Measurements from ENCODE around the gene OR52B4. TPM values are rescaled to one million over a fixed set of nuclear protein-coding genes. Genes with fewer than 3 reads are reported as not detected.
"Not testable (repeated sequence)": the region's sequence is repeated elsewhere in the genome, so short reads cannot be mapped to it uniquely, and the experiment has no call there.

OR52B4 gene
- total RNA-seq, 4 donors from 2014 or later = not detected

GRCh38 chr11:4375431-4376140, 7.4 kb upstream of the OR52B4 start:
- ATAC-seq = no peak
- H3K4me1 ChIP-seq = no peaks in the 10 kb centered on the region
- no peak for TF ChIP-seq POLR2AphosphoS5 (IDR thresholded peaks at IDR 0.05)
- TF ChIP-seq POLR2A (IDR thresholded peaks at IDR 0.05) = no peak
- no peak for TF ChIP-seq CTCF (IDR thresholded peaks at IDR 0.05)
- no peak for TF ChIP-seq EP300 (IDR thresholded peaks at IDR 0.05)
- H3K9me3 ChIP-seq = no peaks in the 10 kb centered on the region
- H3K4me3 ChIP-seq = no peak overlapping the region
- H3K27me3 ChIP-seq = no peaks in the 10 kb centered on the region
- H3K27ac ChIP-seq = no peak overlapping the region
- no peaks in the 10 kb centered on the region for H3K36me3 ChIP-seq
- WGBS, 2 donors (ENCODE audit: low coverage in 1 of 2) = 64 to 70% methylated on average over 4 to 5 of the region's 5 CpGs

GRCh38 chr11:4370166-4370565, 2.0 kb upstream of the OR52B4 start:
- Histone ChIP-seq H3K4me3 (no peak overlapping the region), H3K27me3 (no peaks in the 10 kb centered on the region), H3K36me3 (no peaks in the 10 kb centered on the region), H3K27ac (no peak overlapping the region), H3K9me3 (no peaks in the 10 kb centered on the region), H3K4me1 (no peaks in the 10 kb centered on the region)
- ATAC-seq = no peak
- WGBS, 2 donors (ENCODE audit: low coverage in 1 of 2) = 50 to 66% methylated on average over 2 to 3 of the region's 3 CpGs
- TF ChIP-seq POLR2AphosphoS5 (IDR thresholded peaks at IDR 0.05) = no peak
- no peak for TF ChIP-seq POLR2A (IDR thresholded peaks at IDR 0.05)
- no peak for TF ChIP-seq CTCF (IDR thresholded peaks at IDR 0.05)
- TF ChIP-seq EP300 (IDR thresholded peaks at IDR 0.05) = no peak

GRCh38 chr11:4348142-4348541, 20.0 kb downstream of the OR52B4 start:
- not testable (repeated sequence) for H3K4me3 ChIP-seq, H3K27me3 ChIP-seq, H3K9me3 ChIP-seq, ATAC-seq, H3K4me1 ChIP-seq, H3K36me3 ChIP-seq, H3K27ac ChIP-seq
- WGBS, 2 donors (ENCODE audit: low coverage in 1 of 2) = no CpG with 5 or more reads among the region's 5 CpGs

- H3K27me3 ChIP-seq, ATAC-seq, H3K9me3 ChIP-seq, H3K4me1 ChIP-seq, H3K4me3 ChIP-seq, H3K36me3 ChIP-seq, H3K27ac ChIP-seq: not testable (repeated sequence)
- 60 to 67% methylated on average over 1 to 2 of the region's 2 CpGs for WGBS, 2 donors (ENCODE audit: low coverage in 1 of 2)
These were observed 22.8 kb downstream of the OR52B4 start for GRCh38 chr11:4345366-4345765.

GRCh38 chr11:4334356-4334755, 33.8 kb downstream of the OR52B4 start:
- not testable (repeated sequence) for H3K27me3 ChIP-seq, ATAC-seq, H3K9me3 ChIP-seq, H3K4me1 ChIP-seq, H3K4me3 ChIP-seq, H3K36me3 ChIP-seq, H3K27ac ChIP-seq
- WGBS, 2 donors (ENCODE audit: low coverage in 1 of 2) = no CpG with 5 or more reads among the region's 28 CpGs

Other genes starting within 250 kb of the OR52B4 start
- gene TRIM21, start 25.3 kb upstream of the OR52B4 start, total RNA-seq = 10 to 100 TPM; 16.1 to 20.1 (median 17.0) TPM
- under 1 TPM in 1 of 4 donors, not detected in 3; 0.94 TPM for gene OR52K2, start 80.9 kb upstream of the OR52B4 start, total RNA-seq
- not detected for gene OR52K1, start 114.3 kb upstream of the OR52B4 start, total RNA-seq
- not detected for gene OR52M1, start 176.8 kb upstream of the OR52B4 start, total RNA-seq
- gene OR52I2, start 213.4 kb upstream of the OR52B4 start, total RNA-seq = not detected
- gene OR52I1, start 225.7 kb upstream of the OR52B4 start, total RNA-seq = not detected
- 10 to 100 TPM; 12.0 to 17.3 (median 14.0) TPM for gene TRIM68, start 239.8 kb upstream of the OR52B4 start, total RNA-seq

Data from gastroesophageal sphincter (tissue), 4 donors.